GM18873 (cell line): ENCODE data around the gene ANKS1B.

Experiments
- ATAC-seq: cut with Tn5 transposase; IDR thresholded peaks from one replicate; pipeline ENCODE4 v1.9.1; 2021; ENCODE audit warnings: mild to moderate bottlenecking, moderate library complexity, moderate number of reproducible peaks; ENCODE audit not compliant: unreplicated experiment, low FRiP score

The ANKS1B gene

DNA sequence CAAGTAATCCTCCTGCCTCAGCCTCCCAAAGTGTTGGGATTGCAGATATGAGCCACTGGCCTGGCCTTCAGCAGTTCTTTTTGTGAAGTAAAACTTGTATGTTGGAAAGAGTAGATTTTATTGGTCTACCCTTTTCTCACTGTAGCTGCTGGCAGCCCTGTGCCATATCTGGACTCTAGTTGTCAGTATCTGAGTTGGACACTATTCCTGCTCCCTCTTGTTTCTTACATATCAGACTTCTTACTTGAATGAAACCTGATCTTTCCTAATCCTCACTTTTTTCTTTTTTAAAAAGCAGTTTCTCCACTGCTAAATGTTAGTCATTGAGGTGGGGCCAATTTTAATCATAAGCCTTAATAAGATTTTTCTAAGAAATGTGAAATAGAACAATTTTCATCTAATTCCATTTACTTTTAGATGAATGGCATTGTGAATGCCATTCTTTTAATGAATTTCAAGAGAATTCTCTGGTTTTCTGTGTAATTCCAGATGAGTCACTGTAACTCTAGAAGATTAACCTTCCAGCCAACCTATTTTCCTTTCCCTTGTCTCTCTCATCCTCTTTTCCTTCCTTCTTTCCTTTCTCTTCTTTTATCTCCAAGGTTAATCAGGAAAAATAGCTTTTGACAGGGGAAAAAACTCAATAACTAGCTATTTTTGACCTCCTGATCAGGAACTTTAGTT is 1250.9 kb downstream of the ANKS1B start:
- no peak for ATAC-seq

DNA sequence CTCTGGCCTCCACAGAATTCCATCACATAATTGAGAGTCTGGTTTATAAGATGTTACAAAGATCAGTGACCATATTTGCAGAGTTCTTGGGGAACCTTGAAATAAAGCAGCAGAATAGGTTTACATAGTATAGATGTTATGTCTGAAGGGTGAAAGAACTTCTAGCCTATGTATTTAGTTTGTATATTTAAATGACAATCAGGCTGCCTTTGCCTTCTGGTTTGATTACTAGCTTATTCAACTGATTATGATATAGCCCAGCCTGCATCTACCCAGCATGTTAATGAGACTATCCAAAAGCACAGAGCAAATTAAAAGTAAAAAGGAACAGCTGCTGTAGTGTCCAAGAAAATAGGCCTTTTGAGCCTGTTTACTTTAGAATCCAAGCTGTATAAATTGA is 1254.3 kb downstream of the ANKS1B start:
- ATAC-seq = no peak

DNA sequence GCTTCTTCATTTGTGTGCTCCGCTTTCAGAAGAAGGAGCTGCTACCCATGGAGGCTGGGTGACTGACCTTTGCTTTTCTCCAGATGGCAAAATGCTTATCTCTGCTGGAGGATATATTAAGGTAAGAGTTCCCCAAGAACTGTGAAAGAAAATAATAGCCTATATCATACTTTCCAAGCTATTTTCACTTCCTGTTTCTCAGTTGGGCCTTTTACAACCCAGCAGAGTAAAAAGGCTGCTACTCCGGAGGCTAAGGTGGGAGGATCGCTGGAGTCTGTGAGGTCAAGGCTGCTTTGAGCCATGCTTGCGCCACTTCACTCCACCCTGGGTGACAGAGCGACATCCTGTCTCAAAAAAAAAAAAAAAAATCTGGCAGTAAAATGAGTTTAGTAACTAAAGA is 1257.5 kb downstream of the ANKS1B start:
- ATAC-seq = no peak

DNA sequence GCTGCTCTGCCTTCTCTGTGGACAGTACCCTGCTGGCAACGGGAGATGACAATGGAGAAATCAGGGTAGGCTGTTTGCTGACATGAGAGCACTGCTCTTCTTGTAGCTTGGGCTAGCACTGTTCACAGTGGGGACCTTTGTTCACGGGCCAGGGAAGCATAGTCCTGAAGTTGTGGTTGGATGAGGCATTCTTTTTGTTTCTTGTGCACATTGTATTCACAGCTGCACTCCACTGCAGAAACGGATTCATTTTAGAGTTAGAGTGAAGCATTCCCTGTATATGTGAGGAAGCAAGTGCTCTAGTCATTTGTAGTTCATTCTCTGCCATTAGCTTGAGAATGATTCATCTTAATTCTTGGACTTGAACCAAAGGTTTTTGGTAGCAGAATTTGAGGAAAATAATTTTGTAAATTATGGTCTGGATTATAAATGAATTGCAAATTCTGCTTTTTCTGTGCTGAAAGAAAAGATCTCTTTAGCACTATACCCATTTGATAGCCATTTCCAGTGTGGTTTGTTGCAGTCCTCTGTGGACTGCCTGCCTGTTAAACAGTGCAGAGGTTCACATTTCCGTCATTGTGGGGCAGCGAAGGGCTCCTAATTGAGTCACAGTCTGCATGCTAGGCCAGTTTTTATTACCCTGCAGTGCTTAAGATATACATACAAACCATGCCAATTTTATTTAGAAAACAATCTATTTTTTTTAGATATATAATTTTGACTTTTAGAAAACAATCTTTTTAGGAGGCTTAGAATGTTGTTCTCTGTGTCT is 1259.1 kb downstream of the ANKS1B start:
- peak; percentile 63 for ATAC-seq

DNA sequence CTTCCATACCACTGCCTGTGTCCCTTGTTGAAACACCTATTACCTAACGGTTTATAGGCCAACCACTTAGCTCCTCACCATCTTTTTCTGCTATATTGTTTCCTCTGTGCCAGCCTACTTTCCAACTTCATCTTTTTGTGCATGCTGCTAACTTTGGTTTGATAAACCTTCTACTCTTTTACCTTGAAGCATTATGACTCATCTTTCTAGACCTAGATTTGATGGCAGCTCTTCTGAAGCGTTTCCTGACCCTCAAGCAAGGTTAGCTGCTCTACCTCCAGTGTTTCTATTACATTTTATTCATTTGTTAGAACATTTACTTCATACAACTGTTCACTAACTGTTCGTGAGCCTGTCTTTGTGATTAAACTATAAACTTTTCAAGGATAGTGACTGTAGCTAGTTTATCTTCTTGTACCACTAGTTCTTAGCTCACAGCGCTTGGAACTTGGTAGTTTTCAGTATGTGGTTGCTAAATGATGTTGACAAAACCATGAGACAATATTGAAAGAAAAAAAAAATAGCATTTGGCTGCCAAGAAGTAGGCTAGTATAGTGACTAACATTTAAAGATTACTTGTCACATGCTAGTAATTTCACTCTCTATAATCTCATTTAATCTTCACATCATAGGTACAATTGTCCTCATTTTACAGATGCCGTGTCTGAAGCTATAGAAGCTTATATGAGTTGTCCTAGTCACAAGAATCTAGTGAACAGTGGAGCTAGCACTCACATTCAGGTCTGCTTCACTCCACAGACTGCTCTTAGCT is 1260.2 kb downstream of the ANKS1B start:
- ATAC-seq = no peak

DNA sequence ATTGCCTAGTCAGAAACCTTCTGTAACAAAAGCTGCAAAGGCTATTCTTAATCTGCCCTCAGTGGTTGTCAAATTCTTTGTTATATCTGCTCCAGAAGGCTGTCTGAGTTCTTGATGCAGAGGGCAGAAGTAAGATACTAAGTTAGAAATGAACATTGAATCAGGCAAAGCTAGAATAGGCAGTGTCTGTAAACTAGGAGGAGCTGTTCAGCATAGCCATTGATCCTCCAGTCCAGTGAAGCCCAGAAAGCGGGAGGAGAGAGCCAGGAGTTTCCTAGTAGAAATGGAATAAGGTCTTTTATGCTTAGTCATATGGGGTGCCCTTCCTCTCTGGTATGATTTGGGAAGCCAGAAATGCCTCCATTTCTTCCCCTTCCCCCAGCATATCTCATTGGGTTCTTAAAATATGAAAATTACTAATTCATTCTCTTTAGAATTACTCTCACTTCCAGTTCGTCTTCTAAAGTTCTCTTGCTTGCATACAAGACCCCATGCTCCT is 1263.5 kb downstream of the ANKS1B start:
- no peak for ATAC-seq

DNA sequence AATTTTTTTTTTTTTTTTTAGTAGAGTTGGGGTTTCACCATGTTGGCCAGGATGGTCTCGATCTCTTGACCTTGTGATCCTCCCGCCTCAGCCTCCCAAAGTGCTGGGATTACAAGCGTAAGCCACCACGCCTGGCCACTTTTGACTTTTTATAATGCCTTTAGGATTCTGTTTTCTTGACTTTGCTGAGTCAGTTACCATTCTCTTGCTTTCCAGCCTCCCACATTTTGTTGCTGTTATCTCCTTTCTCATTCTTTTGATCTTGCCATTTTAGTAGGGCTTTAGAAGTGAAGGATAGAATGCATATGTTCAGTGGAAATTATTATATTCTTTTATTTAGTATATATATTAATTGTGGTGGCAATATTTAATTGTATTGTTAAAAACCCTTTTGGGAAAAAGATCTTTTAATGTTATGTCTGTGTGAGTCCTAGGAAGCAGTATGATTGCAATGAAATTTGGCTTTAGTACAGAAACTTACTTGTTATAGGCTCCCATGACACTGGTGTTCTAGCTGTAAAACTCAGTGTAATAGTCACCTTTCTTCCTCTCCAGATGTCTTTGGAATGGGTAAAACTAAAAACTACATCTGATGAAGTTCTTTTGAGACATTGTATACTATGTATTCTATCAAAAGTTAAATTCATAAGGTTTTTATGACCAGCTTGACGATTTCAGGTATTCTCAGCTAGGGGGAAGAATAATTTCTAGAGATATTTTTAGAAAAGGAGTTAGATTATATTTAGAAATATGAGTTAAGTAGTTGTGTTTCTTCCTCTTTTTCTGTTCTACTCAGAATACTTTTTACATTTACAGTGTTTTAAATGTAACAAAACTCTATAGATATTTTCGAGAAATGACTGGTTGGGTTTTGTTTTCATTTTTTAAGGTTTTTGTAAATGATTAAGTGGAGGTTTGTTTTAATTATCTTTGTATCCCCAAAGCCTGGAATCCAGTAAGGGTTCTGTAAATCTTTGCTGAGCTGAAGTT is 1264.9 kb downstream of the ANKS1B start:
- peak; percentile 62 for ATAC-seq

DNA sequence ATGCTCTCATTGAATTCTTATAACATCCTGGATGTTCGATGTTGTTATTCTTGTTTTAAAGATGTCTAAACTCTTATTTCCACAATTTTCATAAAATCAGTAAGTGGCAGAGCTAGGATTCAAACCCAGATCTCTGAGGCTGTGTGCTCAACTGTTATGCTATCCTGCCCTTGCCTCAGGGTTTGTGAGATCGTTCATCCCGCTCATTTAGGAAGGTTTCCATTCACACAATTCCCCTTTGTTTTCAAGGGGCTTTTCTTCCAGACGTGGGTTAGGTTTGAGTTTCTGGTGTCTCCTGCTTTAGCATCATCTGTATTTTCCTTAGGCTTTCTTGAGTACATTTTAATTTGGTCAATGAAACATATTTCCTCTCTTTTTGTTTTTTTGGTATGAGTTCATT is 1270.3 kb downstream of the ANKS1B start:
- ATAC-seq = no peak

DNA sequence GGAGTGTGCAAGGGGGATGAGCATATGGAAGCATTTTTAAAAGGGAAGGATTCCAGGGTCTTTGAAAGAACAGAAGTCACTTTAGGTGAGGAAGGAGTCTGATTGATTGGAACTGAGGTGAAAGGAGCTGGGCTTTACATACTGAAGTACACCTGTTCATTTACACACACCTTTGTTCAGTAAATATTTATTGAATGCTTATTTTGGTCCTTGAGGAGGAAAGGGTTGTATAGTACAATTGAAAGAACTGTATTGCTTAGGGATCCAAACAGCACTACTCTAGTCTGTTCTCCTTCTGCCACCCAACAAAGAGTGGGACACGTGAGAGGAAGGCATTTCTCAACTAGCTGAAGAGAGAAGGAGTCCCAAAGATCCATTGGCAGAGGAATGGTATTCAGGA is 1275.7 kb downstream of the ANKS1B start:
- ATAC-seq = no peak

DNA sequence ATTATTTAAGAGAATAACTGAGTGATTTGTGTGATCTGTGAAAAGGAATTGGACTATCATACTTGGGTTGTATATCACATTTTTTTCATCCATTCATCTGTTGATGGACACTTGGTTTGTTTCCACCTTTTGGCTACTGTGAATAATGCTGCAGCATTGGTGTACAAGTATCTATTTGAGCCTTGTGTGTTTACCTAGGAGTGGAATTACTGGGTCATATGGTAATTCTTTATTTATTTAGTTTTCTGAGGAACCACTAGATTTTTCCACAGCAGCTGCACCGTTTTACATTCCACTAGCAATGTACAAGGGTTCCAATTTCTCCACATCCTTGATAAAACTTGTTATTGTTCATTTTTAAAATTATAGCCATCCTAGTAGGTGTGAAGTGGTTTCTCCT is 1283.6 kb downstream of the ANKS1B start:
- no peak for ATAC-seq

DNA sequence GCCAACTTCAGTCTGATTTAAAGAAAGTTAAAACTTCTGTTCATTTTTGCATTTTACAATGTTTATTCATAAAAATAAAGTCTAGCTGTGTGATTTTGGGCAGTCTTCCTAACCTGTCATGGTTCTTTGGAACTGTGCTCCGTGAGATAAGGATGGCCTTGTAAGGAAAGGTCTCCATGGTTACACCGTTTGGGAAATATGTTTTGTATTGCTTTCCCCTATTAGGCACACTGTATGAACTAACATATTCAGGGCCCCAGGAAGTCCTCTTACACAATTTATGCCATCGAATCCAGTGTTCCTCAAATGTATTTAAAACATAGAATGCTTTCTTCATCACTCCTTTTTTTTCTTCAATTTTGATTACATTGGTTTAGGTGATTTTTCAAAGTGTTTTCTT is 1285.2 kb downstream of the ANKS1B start:
- no peak for ATAC-seq

DNA sequence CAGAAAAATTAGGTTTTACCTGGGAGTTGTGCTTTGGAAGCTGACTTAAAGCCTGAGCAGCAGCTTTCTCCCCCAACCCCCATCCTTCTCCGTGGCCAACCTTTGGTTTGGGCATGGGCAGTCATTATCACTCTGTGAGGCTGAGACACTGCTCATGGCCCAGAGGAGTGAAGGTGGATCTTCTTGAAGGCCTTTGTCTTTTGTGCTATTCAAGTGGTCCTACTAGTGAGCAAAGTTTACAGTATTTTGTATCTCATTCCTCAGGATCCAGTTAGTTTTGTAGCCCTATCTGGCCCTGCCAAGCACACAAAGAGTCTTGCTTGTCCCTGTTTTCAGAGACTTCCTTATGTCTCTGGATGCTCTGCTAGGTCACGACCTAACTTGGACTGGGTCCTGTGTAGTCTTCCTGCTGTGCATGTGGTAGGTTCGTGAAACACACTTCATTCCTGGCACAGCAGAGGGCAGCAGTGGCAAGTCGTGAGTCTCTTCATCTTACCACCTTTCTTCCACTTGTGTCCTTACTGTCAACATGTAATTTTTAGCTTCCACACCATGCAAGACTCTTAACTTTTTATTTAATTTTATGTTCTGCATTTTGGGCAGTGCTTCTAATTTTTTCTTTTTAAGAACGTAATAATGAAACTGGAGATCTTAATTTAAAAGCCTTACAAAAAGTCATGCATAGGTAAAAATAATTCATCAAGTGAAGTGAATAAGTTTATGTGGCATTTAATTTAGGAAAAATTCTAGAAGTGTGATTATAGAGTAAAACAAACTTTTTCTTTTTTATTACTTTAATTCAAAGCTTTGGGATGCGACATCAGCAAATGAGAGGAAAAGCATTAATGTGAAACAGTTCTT is 1285.9 kb downstream of the ANKS1B start:
- ATAC-seq = peak; percentile 78

DNA sequence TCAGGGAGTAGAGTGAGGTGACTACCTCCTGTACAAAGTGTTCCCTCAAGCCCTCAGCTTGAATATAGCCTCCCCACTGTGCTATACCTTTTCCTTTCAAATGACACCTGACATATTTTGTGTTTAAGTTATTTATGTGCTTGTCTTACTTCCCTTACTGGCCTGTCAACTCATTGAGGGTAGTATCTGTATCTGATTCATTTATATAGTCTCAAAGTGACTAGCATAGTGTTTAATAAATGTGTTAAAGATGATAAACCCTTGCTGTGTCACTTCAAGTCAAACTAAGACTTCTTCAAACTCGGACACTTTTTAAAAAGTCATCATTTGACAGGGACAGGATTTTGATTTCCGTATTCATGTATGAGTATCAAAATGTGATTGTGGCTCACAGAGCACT is 1287.5 kb downstream of the ANKS1B start:
- no peak for ATAC-seq

DNA sequence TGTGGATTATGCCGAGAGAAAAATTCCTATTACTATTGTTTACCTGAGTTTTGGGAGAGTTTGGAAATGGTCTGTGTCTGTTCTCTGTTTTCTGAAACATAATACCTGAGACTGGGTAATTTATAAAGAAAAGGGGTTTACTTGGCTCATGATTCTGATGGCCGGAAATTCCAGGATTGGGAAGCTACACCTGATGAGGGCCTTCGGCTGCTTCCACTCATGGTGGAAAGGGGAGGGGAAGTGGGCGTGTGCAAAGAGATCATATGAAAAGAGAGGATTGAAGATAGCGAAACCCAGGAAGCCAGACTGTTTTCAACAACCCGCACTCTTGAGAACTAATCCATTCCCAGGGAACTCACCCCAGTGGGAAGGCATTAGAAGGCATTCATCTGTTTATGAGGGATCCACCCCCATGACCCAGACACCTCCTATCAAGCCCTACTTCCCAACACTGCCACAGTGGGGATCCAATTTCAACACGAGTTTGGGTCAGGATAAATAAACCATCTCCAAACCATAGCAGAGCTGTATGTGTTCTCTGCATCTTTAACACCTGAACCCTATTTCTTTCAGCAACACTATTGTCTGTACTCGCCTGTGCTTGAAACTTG is 1288.6 kb downstream of the ANKS1B start:
- no peak for ATAC-seq

DNA sequence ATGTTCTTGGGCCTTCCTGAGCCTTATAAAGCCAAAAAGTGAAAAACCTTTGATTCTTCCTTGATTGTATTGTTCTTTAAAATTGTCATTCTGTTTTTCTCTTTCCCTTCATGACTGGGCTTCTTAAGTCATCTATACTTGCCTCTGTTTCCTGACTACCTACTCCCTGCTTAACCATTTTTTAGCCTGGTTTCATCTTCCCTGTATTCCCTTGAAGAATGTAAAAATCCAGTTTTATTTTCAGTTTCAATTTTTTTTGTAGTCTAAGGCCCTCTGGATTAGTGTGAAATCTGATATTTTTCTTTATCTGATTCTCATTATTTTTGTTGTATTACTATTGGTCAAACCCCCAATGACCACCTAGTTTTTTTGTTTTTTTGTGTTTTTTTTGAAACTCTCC is 1293.4 kb downstream of the ANKS1B start:
- ATAC-seq = no peak

DNA sequence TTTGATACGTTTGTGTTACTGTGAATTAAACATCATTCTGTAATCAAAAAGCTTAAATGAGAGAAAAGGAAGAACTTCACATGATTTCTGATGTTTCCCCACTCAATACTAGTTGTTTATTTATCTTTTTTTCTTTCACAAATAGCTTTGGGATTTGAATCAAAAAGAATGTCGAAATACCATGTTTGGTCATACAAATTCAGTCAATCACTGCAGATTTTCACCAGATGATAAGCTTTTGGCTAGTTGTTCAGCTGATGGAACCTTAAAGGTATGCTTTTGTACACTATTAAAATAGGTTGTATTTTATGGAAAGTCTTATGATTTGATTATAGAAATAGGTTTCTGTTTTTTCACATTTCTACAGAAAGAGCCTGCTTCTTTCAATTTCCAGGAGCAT is 1298.1 kb downstream of the ANKS1B start:
- no peak for ATAC-seq
